ENCODE data around the gene PPP2R5B. TPM values are rescaled to one million over a fixed set of nuclear protein-coding genes. Genes with fewer than 3 reads are reported as not detected.
A peak's percentile ranks its signal among the peaks of the same experiment; 100 is the strongest.

Gene PPP2R5B
- total and polyA plus RNA-seq, 9 of the 15 experiments (the other 6 are each of a cell fraction or from before 2014, with no cell fraction given): 0.10 to 7.8 (median 3.3) TPM

- intact Hi-C loops (cut with micrococcal nuclease) (loop anchor here (1.0 to 5.0 kb wide), 2 partner anchors 46 to 106 kb away; no protein-coding TSS in a partner anchor), in situ Hi-C loops (cut with MboI) (loop anchor here (5.0 kb wide), 2 partner anchors 46 to 106 kb away; no protein-coding TSS in a partner anchor)
- Histone ChIP-seq H3K9ac (ENCODE audit: insufficient read depth in 1 of 2, low read depth in 2 of 2, low read length in 2 of 2) (peak overlapping the region in 1 of 2 experiments; percentile 77; a peak in 2 of 4 replicates), H3K36me3 (ENCODE audit: control insufficient read depth, insufficient read depth, low read length) (peaks cover 34% of the 10 kb centered on the region; the same call in 2 of the 3 replicates), H4K20me1 (replicated peaks; ENCODE audit: control insufficient read depth, insufficient read depth, low read length) (no peaks in the 10 kb centered on the region), H3K9me3 (replicated peaks; ENCODE audit: control insufficient read depth, insufficient read depth, low read depth, low read length) (no peaks in the 10 kb centered on the region), H3K9me1 (ENCODE audit: control insufficient read depth, insufficient read depth, low read length) (no peaks in the 10 kb centered on the region), H3K4me1 (replicated peaks in 1 of 2; ENCODE audit: control insufficient read depth in 2 of 2, insufficient read depth in 2 of 2, low read length in 2 of 2) (peaks cover 21 to 81% of the 10 kb centered on the region in 2 experiments), H3K4me2 (ENCODE audit: insufficient read depth, low read length) (no peak overlapping the region), H3K4me3 (no peak overlapping the region), H2AFZ (ENCODE audit: low read depth, low read length) (no peak overlapping the region), H3K79me2 (ENCODE audit: control insufficient read depth, insufficient read depth, low read length) (no peaks in the 10 kb centered on the region), H3K27me3 (ENCODE audit: control insufficient read depth in 2 of 2, insufficient read depth in 2 of 2, low read length in 2 of 2) (no peaks in the 10 kb centered on the region), H3K27ac (ENCODE audit: extremely low read depth, low read depth, low read length) (no peak overlapping the region; the same call in 2 of the 3 replicates)
- DNase-seq (ENCODE audit: extremely low read depth in 1 of 4, low spot score in 3 of 4): no peak
- CTCF ChIA-PET (ENCODE audit: low intra/inter-chr PET ratio): interaction anchor here (0.5 to 3.4 kb wide), 3 partner anchors 46 to 105 kb away, joined by 4 to 39 read pairs (median 13); no protein-coding TSS in a partner anchor
- POLR2A ChIA-PET: interaction anchor here (1.0 kb wide), 1 partner anchor 42 kb away, joined by 3 read pairs; no protein-coding TSS in a partner anchor
- no peak for ATAC-seq
- no TSS peak for BruUV-seq (replicated peaks)
- WGBS (ENCODE audit: insufficient coverage, low coverage, missing lambda C conversion rate): 86% methylated on average over 17 of the region's 25 CpGs
- TF ChIP-seq CREB3L1 (IDR thresholded peaks at IDR 0.05; ENCODE audit: borderline replicate concordance, low read depth) (no peak), GATAD2B (IDR thresholded peaks at IDR 0.05; ENCODE audit: borderline replicate concordance) (no peak), SAFB2 (IDR thresholded peaks at IDR 0.05; ENCODE audit: borderline replicate concordance, low read depth, low read length, severe bottlenecking) (no peak), MIER1 (IDR thresholded peaks at IDR 0.05; ENCODE audit: low read depth) (no peak), POLR2AphosphoS5 (IDR thresholded peaks at IDR 0.05; ENCODE audit: control insufficient read depth, insufficient read depth, low read depth, low read length) (peak; percentile 21; the same call in 1 of the 2 replicates), NFATC3 (IDR thresholded peaks at IDR 0.05) (no peak), POLR2G (IDR thresholded peaks at IDR 0.05; ENCODE audit: low read depth, low read length) (peak; percentile 65; the same call in 1 of the 2 replicates), NFRKB (IDR thresholded peaks at IDR 0.05; ENCODE audit: low read depth) (no peak), RBFOX2 (IDR thresholded peaks at IDR 0.05; ENCODE audit: low read depth, low read length) (peak; percentile 35; the same call in 1 of the 2 replicates), BRCA1 (IDR thresholded peaks at IDR 0.05) (no peak), BRCA1 (CRISPR knock-in tag; IDR thresholded peaks at IDR 0.05) (no peak)
- no peak for FAIRE-seq
Measured at GRCh38 chr11:64893194-64894069, 31.1 kb upstream of the PPP2R5B start.
